Measurements from ENCODE around the gene IGHMBP2.

- TF ChIP-seq CTCF (IDR thresholded peaks at IDR 0.05): no peak
- TF ChIP-seq POLR2A (IDR thresholded peaks at IDR 0.05): peak in 1 of 2 donors; percentile 24
These were observed 13.0 kb upstream of the IGHMBP2 start for GRCh38 chr11:68890490-68891231.
